Esophagus squamous epithelium (tissue), 4 donors: ENCODE data around the gene BHLHE23.

ENCODE experiments used
- POLR2A ChIP-seq, 4 donors: fragments of 450-650 bp; IDR thresholded peaks; one replicate each; pipeline ENCODE4 v1.6.1; 2017; ENCODE audit warnings: antibody characterized with exemption in 4 of 4, mild to moderate bottlenecking in 4 of 4, moderate library complexity in 3 of 4
- TF ChIP-seq, protein P1 (sequence below), 6 experiments: fragments of 450-650 bp in 4 of 6; fragments of 200-600 bp in 2 of 6; sonication (generic) in 2 of 6; IDR thresholded peaks; one replicate each; pipeline ENCODE4 v1.5.1; 2016 to 2019; ENCODE audit warnings: antibody characterized with exemption in 6 of 6, mild to moderate bottlenecking in 4 of 6, moderate library complexity in 4 of 6

DNA sequence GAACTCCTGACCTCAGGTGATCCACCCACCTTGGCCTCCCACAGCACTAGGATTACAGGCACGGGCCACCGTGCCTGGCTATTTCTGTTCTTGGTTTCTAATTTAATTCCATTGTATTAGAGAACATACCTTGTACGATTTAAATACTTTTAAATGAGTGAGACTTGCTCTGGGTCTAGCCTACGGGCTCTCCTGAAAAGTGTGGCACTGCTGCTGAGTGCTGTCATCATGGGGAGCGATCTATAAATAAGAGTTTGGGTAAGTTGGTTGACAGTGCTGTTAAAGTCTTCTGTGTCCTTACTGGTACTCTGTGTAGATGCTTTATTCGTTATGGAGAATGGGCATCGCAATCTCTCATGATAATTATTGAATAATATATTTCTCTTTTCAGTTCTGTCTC, 35.0 kb upstream of the BHLHE23 start:
- TF ChIP-seq, protein P1, sequence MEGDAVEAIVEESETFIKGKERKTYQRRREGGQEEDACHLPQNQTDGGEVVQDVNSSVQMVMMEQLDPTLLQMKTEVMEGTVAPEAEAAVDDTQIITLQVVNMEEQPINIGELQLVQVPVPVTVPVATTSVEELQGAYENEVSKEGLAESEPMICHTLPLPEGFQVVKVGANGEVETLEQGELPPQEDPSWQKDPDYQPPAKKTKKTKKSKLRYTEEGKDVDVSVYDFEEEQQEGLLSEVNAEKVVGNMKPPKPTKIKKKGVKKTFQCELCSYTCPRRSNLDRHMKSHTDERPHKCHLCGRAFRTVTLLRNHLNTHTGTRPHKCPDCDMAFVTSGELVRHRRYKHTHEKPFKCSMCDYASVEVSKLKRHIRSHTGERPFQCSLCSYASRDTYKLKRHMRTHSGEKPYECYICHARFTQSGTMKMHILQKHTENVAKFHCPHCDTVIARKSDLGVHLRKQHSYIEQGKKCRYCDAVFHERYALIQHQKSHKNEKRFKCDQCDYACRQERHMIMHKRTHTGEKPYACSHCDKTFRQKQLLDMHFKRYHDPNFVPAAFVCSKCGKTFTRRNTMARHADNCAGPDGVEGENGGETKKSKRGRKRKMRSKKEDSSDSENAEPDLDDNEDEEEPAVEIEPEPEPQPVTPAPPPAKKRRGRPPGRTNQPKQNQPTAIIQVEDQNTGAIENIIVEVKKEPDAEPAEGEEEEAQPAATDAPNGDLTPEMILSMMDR (IDR thresholded peaks at IDR 0.05) = no peak
- TF ChIP-seq POLR2A (IDR thresholded peaks at IDR 0.05) = no peak
